ENCODE measurements around the gene WDFY1.

- TF ChIP-seq CTCF (conservative IDR thresholded peaks at IDR 0.05; ENCODE audit: low read length) (no peak), EZH2phosphoT487 (IDR thresholded peaks at IDR 0.05; ENCODE audit: borderline replicate concordance, low read depth, low read length) (no peak)
These were observed 48.3 kb downstream of the WDFY1 start for GRCh38 chr2:223896833-223897311.
